Measurements from ENCODE around the gene MMD2. TPM values are rescaled to one million over a fixed set of nuclear protein-coding genes. Genes with fewer than 3 reads are reported as not detected.
"Not testable (repeated sequence)": the region's sequence is repeated elsewhere in the genome, so short reads cannot be mapped to it uniquely, and the experiment has no call there.

The MMD2 gene
- total and polyA plus RNA-seq, 2 donors (not counting 3 experiments of a cell fraction or from before 2014, with no cell fraction given), result not detected

- ChIA-PET POLR2A (no interaction called here), CTCF (interaction anchor here (0.6 to 1.6 kb wide), 2 partner anchors 11 to 99 kb away, joined by 3 to 6 read pairs; partner anchors contain the start of gene RADIL)
- dilution Hi-C loops (cut with MboI; ENCODE audit: extremely low pct_ligation_motif_present, low sequenced_read_pairs), result no loop called here
- FAIRE-seq, result no peak
- no peak overlapping the region for H3K4me3 ChIP-seq (replicated peaks in 1 of 3; ENCODE audit: insufficient read depth in 1 of 3, low read depth in 1 of 3, low read length in 3 of 3)
- intact Hi-C loops (cut with micrococcal nuclease), result no loop called here
- no peak for DNase-seq (ENCODE audit: low read depth, low spot score)
- no peak overlapping the region for H3K9ac ChIP-seq (replicated peaks; ENCODE audit: extremely low read depth, insufficient read depth, low read length)
- H3K4me1 ChIP-seq (ENCODE audit: control insufficient read depth, extremely low read depth, insufficient read depth, low read length), result no peaks in the 10 kb centered on the region
- no peaks in the 10 kb centered on the region for H3K36me3 ChIP-seq (ENCODE audit: control insufficient read depth in 2 of 2, extremely low read depth in 1 of 2, insufficient read depth in 2 of 2, low read length in 2 of 2)
- no peak overlapping the region for H3K4me2 ChIP-seq (ENCODE audit: insufficient read depth, low read length)
- no peaks in the 10 kb centered on the region for H3K9me1 ChIP-seq (replicated peaks; ENCODE audit: control insufficient read depth, extremely low read depth, insufficient read depth, low read length)
- H3K27ac ChIP-seq (ENCODE audit: insufficient read depth, low read depth, low read length), result no peak overlapping the region
- no peak overlapping the region for H2AFZ ChIP-seq (ENCODE audit: low read depth, low read length)
- no peaks in the 10 kb centered on the region for H3K79me2 ChIP-seq (ENCODE audit: control insufficient read depth, insufficient read depth, low read length)
- no peaks in the 10 kb centered on the region for H3K9me3 ChIP-seq (replicated peaks; ENCODE audit: control insufficient read depth, insufficient read depth, low read length)
- H4K20me1 ChIP-seq (replicated peaks; ENCODE audit: control insufficient read depth, extremely low read depth, insufficient read depth, low read length), result no peaks in the 10 kb centered on the region
- TF ChIP-seq JUN (IDR thresholded peaks at IDR 0.05; ENCODE audit: borderline replicate concordance, insufficient read depth, insufficient read length, low read depth), result no peak
- no peak for TF ChIP-seq EZH2 (IDR thresholded peaks at IDR 0.05; ENCODE audit: borderline replicate concordance, low read depth, low read length, severe bottlenecking)
- no peak for TF ChIP-seq MYC (IDR thresholded peaks at IDR 0.05; ENCODE audit: low read depth, low read length)
- no peak for TF ChIP-seq GATA2 (IDR thresholded peaks at IDR 0.05; ENCODE audit: insufficient read depth, insufficient read length, low read depth, low read length)
- TF ChIP-seq POLR2A (IDR thresholded peaks at IDR 0.05; ENCODE audit: low read depth, low read length), result no peak
- no peak for TF ChIP-seq CTCF (IDR thresholded peaks at IDR 0.05; ENCODE audit: extremely low read depth in 1 of 2, insufficient read depth in 1 of 2, low read depth in 1 of 2, low read length in 2 of 2)
- no peak for TF ChIP-seq POLR2AphosphoS5 (IDR thresholded peaks at IDR 0.05; ENCODE audit: insufficient read depth, low read depth, low read length)
- TF ChIP-seq MAX (IDR thresholded peaks at IDR 0.05; ENCODE audit: insufficient read depth, insufficient read length), result no peak
- no peak for TF ChIP-seq FOS (IDR thresholded peaks at IDR 0.05; ENCODE audit: borderline replicate concordance, insufficient read depth, low read length)
- H3K27me3 ChIP-seq (ENCODE audit: control insufficient read depth in 2 of 2, insufficient read depth in 2 of 2, low read length in 2 of 2), result no peaks in the 10 kb centered on the region
- BruUV-seq (replicated peaks), result no TSS peak
Measured at GRCh38 chr7:4893929-4894475, 65.0 kb downstream of the MMD2 start.

DNA sequence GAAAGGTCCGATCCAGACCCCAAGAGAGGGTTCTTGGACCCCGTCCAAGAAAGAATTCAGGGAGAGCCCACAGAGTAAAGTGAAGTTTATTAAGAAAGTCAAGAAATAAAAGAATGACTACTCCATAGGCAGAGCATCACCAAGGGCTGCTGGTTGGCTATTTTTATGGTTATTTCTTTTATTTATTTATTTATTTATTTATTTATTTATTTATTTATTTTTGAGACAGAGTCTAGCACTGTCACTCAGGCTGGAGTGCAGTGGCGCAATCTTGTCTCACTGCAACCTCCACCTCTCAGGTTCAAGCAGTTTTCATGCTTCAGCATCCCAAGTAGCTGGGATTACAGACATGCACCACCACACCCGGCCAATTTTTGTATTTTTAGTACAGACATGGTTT, 65.8 kb downstream of the MMD2 start:
- POLR2A ChIA-PET; H3K79me2 ChIP-seq (ENCODE audit: control insufficient read depth, insufficient read depth, low read length); H3K4me3 ChIP-seq (replicated peaks in 1 of 3; ENCODE audit: insufficient read depth in 1 of 3, low read depth in 1 of 3, low read length in 3 of 3); H3K4me2 ChIP-seq (ENCODE audit: insufficient read depth, low read length); H3K27me3 ChIP-seq (ENCODE audit: control insufficient read depth in 2 of 2, insufficient read depth in 2 of 2, low read length in 2 of 2); H3K4me1 ChIP-seq (ENCODE audit: control insufficient read depth, extremely low read depth, insufficient read depth, low read length); H3K9ac ChIP-seq (replicated peaks; ENCODE audit: extremely low read depth, insufficient read depth, low read length); dilution Hi-C loops (cut with MboI; ENCODE audit: extremely low pct_ligation_motif_present, low sequenced_read_pairs); H3K36me3 ChIP-seq (ENCODE audit: control insufficient read depth in 2 of 2, extremely low read depth in 1 of 2, insufficient read depth in 2 of 2, low read length in 2 of 2); FAIRE-seq; H3K9me1 ChIP-seq (replicated peaks; ENCODE audit: control insufficient read depth, extremely low read depth, insufficient read depth, low read length); H4K20me1 ChIP-seq (replicated peaks; ENCODE audit: control insufficient read depth, extremely low read depth, insufficient read depth, low read length); H3K27ac ChIP-seq (ENCODE audit: insufficient read depth, low read depth, low read length); H3K9me3 ChIP-seq (replicated peaks; ENCODE audit: control insufficient read depth, insufficient read depth, low read length); H2AFZ ChIP-seq (ENCODE audit: low read depth, low read length); BruUV-seq (replicated peaks); intact Hi-C loops (cut with micrococcal nuclease); DNase-seq (ENCODE audit: low read depth, low spot score): not testable (repeated sequence)
- CTCF ChIA-PET, result interaction anchor here (0.6 to 1.6 kb wide), 2 partner anchors 10 to 100 kb away, joined by 3 to 6 read pairs; partner anchors contain the start of gene RADIL

- intact Hi-C loops (cut with micrococcal nuclease); CTCF ChIA-PET; H3K4me1 ChIP-seq (ENCODE audit: control insufficient read depth, extremely low read depth, insufficient read depth, low read length); H3K9me3 ChIP-seq (replicated peaks; ENCODE audit: control insufficient read depth, insufficient read depth, low read length); H2AFZ ChIP-seq (ENCODE audit: low read depth, low read length); DNase-seq (ENCODE audit: low read depth, low spot score); H3K27ac ChIP-seq (ENCODE audit: insufficient read depth, low read depth, low read length); H3K4me2 ChIP-seq (ENCODE audit: insufficient read depth, low read length); H3K79me2 ChIP-seq (ENCODE audit: control insufficient read depth, insufficient read depth, low read length); H3K9me1 ChIP-seq (replicated peaks; ENCODE audit: control insufficient read depth, extremely low read depth, insufficient read depth, low read length); BruUV-seq (replicated peaks); H4K20me1 ChIP-seq (replicated peaks; ENCODE audit: control insufficient read depth, extremely low read depth, insufficient read depth, low read length); POLR2A ChIA-PET; H3K36me3 ChIP-seq (ENCODE audit: control insufficient read depth in 2 of 2, extremely low read depth in 1 of 2, insufficient read depth in 2 of 2, low read length in 2 of 2); H3K9ac ChIP-seq (replicated peaks; ENCODE audit: extremely low read depth, insufficient read depth, low read length); H3K27me3 ChIP-seq (ENCODE audit: control insufficient read depth in 2 of 2, insufficient read depth in 2 of 2, low read length in 2 of 2); FAIRE-seq; dilution Hi-C loops (cut with MboI; ENCODE audit: extremely low pct_ligation_motif_present, low sequenced_read_pairs); H3K4me3 ChIP-seq (replicated peaks in 1 of 3; ENCODE audit: insufficient read depth in 1 of 3, low read depth in 1 of 3, low read length in 3 of 3): not testable (repeated sequence)
Measured at GRCh38 chr7:4891522-4891921, 67.5 kb downstream of the MMD2 start.
